Activated T-cell treated with anti-CD3 and anti-CD28 coated beads, Interleukin-2, amount 50 U/mL, for 48 hours (primary cell): ENCODE measurements around the gene NRTN.

Source experiments
- DNase-seq, 2 experiments: peaks; one replicate each; pipeline ENCODE4 v3.0.0-alpha.2; 2020

The NRTN gene

DNA sequence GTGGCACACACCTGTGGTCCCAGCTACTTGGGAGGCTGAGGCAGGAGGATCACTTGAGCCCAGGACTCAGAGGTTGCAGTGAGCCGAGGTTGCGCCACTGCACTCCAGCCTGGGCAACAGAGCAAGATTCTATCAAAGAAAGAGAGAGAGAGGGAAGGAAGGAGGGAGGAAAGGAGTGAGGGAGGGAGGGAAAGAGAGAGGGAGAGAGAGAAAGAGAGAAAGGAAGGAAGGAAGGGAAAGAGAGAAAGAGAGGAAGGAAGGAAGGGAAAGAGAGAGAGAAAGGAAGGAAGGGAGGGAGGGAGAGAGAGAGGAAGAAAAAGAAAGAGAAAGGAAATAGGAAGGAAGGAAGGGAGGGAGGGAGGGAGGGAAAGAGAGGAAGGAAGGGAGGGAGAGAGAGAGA lies 12.4 kb downstream of the NRTN start:
- DNase-seq: no peak

DNA sequence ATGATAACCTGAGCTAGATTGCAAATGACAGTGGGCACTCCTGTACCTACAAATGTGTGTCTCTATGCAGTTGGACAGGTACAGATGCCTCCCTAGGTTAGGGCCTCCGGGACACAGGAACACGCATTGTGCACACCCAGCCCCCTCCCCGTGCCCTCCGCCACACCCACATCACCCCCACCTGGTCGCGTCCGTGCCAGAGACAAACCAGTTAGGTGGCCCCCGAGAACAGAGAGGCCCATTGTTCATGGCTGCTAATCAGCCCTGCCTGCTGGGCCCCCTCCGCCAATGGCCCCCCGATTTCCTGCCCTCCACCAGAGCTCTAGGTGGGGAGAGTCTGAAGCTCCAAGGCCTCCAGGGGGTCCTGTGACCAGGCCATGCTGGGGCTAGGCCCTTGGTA lies 13.7 kb downstream of the NRTN start:
- no peak for DNase-seq

DNA sequence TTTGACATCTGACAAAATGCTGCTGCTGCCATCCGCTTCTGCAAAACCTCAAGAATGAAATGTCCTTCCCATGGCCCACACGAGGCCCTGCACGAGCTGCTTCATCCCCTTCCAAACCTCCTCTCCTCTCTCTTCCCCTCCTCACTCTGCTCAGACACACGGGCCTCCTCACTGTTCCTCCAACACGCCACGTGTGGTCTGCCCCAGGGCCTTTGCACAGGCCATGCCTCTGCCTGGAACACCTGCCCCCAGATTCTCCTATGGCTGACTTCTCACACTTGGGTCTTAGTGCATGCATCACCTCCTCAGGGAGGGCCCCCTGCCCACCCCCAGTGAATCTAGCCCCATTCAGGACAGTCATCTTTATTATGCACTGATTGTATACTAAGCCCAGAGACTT lies 15.9 kb downstream of the NRTN start:
- no peak for DNase-seq

- DNase-seq: no peak
These were observed 16.8 kb downstream of the NRTN start for GRCh38 chr19:5821521-5822180.

- DNase-seq: no peak
These were observed 17.4 kb downstream of the NRTN start for GRCh38 chr19:5822181-5822844.

- DNase-seq: no peak
These were observed 18.9 kb downstream of the NRTN start for GRCh38 chr19:5823579-5824281.

GRCh38 chr19:5824751-5825150 lies 19.9 kb downstream of the NRTN start:
- no peak for DNase-seq

- no peak for DNase-seq
These were observed 20.3 kb downstream of the NRTN start for GRCh38 chr19:5825178-5825577.

DNA sequence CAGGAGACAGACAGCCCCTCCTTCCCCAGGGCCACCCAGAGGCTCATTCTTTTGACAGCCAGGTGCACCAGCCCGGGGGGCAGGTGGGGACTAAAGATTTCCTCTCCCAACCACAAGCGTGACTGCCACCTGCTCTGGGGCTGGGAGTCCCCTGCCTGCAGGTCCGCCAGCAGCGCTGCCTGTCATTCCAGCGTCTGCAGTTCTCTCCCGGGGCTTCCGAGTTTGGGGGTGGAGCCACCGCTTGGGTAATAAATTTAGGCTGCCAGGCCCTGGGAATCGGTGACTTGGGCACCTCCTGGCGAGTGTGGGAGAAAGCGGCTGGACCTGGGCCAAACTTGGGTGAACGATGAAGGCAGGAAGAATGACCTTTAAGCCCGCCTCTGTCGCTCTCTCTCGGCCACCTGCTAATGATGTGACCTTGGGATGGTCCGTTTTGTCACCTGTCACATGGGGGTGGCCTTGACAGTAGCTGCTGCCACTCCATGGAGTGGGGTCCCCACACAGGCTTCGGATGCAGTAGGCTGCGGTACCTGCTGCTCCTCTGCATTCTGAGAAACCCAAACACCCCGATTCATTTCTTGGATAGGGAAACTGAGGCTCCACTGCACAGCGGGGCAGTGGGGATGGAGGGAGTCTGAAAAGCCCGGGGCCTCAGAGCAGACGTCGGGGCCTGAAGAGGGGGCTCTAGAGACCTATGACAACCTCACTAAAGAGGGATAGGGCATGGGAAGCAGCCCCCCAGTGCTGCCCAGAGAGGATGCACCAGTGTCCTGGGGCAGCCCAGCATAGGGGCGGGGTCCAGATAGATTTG lies 21.9 kb downstream of the NRTN start:
- DNase-seq: peak; percentile 36 to 37

DNA sequence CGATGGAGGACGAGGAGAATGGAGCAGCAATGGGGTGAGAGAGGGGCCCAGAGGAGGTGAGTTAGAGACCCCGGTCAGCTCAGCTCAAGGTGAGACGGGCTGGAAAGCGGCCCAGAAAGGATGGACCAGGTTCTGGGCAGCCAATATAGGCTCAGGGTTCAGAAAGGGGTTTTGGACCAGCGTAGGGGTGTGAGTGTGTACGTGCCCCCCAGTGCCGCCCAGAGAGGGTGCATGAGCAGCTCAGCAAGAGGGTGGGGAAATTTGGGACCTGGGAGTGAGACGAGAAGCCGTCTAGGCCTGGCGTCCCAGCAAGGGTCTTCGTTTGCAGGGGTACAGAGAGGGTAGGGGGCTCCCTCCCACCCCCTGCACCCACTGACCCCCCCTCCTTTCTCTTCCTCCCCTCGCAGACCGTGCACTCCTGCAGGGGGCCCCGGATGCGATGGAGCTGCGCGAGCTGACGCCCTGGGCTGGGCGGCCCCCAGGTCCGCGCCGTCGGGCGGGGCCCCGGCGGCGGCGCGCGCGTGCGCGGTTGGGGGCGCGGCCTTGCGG lies 22.5 kb downstream of the NRTN start:
- DNase-seq: no peak

GRCh38 chr19:5827891-5828660 lies 23.2 kb downstream of the NRTN start:
- peak; percentile 99 to 100 for DNase-seq

- DNase-seq: peak; percentile 69 to 71
These were observed 24.0 kb downstream of the NRTN start for GRCh38 chr19:5828661-5829566.

DNA sequence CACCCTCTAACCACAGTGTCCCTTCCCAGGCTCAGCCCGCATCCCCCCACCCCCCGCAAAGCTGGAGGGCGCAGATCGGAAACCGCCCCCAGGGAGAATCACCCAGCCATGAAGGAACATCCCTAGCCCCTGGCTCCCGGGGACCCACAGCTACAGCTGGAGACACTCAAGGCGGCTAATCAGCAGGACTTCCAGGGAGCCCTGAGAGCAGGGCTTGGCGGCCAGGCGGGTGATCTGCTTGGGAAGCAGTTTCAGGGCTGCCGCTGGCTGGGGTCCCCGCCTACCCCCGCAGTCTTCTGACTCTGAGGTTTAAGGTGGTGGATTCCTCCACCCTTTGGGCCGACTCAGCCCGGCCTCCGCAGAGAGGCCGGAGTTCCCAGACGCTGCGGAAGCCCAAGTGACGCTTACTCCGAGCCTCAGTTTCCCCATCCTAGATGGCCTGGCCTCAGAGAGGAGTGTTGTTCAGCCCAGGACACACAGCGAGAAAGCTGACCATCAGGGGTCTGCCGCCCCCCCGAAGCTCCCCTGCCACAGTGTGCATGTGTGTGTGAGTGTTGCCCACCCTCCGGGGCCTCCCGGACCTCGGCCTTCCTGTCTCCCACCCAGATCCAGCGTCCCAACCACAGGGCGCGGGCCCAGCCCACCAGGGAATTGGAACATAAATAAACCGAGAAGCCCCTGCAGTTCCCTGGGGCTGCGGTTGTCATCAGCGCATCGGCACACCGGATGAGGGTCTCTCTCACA lies 24.9 kb downstream of the NRTN start:
- no peak for DNase-seq

DNA sequence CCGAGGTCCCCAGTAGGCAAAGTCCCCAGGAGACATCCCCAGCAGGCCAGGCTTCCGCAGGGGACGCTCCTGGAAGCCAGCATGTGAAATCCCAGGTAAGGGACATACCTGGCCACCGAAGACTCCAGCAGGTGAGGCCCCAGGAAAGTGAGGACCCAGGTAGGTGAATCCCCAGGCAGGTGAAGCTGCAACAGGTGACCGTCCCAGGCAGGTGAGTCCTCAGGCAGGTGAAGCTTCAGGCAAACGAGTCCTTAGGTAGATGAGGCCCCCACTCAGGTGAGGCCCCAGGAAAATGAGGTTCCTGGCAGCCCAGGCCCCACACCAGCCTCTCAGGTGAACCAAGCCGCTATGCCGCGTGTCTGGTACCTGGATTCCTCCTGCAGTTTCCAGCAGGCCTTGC lies 26.3 kb downstream of the NRTN start:
- no peak for DNase-seq

GRCh38 chr19:5832061-5832460 lies 27.2 kb downstream of the NRTN start:
- DNase-seq: no peak

GRCh38 chr19:5832527-5833216 lies 27.8 kb downstream of the NRTN start:
- no peak for DNase-seq

- no peak for DNase-seq
These were observed 33.0 kb downstream of the NRTN start for GRCh38 chr19:5837761-5838352.

- no peak for DNase-seq
These were observed 33.6 kb downstream of the NRTN start for GRCh38 chr19:5838353-5839064.
